GM12873 (cell line): ENCODE measurements around the gene PCDHA13.
A peak's percentile ranks its signal among the peaks of the same experiment; 100 is the strongest.

Experiments
- TF ChIP-seq, protein P1 (sequence below): IDR thresholded peaks from 2 replicates; pipeline ENCODE4 v1.5.1; 2012; ENCODE audit warnings: low read depth, mild to moderate bottlenecking, moderate library complexity, low read length, control low read depth; ENCODE audit not compliant: insufficient read depth; ENCODE audit errors: missing control alignments

Gene PCDHA13

DNA sequence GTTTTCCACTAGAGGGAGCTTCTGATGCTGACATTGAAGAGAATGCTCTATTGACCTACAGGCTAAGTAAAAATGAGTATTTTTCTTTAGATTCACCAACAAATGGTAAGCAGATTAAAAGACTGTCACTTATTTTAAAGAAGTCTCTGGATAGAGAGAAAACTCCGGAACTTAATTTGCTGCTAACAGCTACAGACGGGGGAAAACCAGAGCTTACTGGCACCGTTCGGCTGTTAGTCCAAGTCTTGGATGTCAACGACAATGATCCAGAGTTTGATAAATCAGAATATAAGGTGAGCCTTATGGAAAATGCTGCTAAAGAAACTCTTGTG is 12.4 kb upstream of the PCDHA13 start:
- TF ChIP-seq, protein P1, sequence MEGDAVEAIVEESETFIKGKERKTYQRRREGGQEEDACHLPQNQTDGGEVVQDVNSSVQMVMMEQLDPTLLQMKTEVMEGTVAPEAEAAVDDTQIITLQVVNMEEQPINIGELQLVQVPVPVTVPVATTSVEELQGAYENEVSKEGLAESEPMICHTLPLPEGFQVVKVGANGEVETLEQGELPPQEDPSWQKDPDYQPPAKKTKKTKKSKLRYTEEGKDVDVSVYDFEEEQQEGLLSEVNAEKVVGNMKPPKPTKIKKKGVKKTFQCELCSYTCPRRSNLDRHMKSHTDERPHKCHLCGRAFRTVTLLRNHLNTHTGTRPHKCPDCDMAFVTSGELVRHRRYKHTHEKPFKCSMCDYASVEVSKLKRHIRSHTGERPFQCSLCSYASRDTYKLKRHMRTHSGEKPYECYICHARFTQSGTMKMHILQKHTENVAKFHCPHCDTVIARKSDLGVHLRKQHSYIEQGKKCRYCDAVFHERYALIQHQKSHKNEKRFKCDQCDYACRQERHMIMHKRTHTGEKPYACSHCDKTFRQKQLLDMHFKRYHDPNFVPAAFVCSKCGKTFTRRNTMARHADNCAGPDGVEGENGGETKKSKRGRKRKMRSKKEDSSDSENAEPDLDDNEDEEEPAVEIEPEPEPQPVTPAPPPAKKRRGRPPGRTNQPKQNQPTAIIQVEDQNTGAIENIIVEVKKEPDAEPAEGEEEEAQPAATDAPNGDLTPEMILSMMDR, result peak; percentile 9

DNA sequence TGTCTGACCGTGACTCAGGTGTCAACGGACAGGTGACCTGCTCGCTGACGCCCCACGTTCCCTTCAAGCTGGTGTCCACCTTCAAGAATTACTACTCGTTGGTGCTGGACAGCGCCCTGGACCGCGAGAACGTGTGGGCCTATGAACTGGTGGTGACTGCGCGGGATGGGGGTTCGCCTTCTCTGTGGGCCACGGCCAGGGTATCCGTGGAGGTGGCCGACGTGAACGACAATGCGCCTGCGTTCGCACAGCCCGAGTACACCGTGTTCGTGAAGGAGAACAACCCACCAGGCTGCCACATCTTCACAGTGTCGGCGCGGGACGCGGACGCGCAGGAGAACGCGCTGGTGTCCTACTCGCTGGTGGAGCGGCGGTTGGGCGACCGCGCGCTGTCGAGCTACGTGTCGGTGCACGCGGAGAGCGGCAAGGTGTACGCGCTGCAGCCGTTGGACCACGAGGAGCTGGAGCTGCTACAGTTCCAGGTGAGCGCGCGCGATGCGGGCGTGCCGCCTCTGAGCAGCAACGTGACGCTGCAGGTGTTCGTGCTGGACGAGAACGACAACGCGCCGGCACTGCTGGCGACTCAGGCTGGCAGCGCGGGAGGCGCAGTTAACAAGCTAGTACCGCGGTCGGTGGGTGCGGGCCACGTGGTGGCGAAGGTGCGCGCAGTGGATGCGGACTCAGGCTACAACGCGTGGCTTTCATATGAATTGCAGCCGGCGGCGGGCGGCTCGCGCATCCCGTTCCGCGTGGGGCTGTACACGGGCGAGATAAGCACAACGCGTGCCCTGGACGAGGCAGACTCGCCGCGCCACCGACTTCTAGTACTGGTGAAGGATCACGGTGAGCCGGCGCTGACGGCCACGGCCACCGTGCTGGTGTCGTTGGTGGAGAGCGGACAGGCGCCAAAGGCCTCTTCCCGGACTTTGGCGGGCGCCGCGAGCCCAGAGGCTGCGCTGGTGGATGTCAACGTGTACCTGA is 11.4 kb upstream of the PCDHA13 start:
- TF ChIP-seq, protein P1, result no peak

DNA sequence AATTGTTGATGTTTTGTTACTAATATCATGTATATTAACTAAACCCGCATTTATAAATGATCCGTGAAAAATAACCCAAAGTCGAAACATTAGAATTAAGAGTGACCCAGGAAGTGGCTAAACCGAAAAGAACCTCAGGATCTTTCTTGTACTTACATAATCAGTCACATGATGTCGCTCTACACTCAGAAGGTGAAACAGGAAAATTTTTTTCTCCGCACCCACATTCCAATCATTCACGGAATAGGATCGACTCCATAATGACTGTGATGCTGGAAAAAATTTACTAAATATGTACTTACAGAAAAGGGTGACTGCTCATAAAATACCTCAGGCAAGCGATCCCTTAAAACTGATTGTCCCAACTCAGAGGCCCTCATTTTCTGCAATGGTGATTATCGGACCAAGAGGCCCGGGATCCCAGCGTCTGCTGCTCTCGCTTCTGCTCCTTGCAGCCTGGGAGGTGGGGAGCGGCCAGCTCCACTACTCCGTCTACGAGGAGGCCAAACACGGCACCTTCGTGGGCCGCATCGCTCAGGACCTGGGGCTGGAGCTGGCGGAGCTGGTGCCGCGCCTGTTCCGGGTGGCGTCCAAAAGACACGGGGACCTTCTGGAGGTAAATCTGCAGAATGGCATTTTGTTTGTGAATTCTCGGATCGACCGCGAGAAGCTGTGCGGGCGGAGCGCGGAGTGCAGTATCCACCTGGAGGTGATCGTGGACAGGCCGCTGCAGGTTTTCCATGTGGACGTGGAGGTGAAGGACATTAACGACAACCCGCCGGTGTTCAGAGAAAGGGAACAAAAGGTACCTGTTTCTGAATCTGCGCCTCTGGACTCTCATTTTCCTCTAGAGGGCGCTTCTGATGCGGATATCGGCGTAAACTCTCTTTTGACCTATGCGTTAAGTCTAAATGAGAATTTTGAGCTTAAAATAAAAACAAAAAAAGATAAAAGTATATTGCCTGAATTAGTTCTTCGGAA is 6.5 kb upstream of the PCDHA13 start, which contains the start of gene PCDHA12:
Gene PCDHA12 (plus strand): TSS at position 224 of the 981 bp plus-strand sequence. CDS start 165 bp downstream, at position 389.
- TF ChIP-seq, protein P1, result no peak

DNA sequence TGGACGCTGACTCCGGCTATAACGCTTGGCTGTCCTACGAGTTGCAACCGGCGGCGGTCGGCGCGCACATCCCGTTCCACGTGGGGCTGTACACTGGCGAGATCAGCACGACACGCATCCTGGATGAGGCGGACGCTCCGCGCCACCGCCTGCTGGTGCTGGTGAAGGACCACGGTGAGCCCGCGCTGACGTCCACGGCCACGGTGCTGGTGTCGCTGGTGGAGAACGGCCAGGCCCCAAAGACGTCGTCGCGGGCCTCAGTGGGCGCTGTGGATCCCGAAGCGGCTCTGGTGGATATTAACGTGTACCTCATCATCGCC is 4.7 kb upstream of the PCDHA13 start:
- TF ChIP-seq, protein P1, result no peak

DNA sequence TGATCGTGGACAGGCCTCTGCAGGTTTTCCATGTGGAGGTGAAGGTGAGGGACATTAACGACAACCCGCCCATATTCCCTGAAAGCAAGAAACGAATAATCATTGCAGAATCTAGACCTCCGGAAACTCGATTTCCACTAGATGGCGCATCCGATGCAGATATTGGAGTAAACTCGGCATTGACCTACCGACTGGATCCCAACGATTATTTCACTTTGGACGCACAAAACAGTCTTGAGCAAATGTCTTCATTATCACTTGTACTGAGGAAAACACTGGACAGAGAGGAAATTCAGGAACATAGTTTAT is 621 bp downstream of the PCDHA13 start:
- TF ChIP-seq, protein P1, result no peak

DNA sequence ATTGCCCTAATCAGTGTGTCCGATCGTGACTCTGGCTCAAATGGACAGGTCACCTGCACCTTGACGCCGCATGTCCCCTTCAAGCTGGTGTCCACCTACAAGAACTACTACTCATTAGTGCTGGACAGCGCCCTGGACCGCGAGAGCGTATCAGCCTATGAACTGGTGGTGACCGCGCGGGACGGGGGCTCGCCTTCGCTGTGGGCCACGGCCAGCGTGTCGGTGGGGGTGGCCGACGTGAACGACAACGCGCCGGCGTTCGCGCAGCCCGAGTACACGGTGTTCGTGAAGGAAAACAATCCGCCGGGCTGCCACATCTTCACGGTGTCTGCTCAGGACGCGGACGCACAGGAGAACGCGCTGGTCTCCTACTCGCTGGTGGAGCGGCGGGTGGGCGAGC is 1.4 kb downstream of the PCDHA13 start:
- TF ChIP-seq, protein P1, result no peak

DNA sequence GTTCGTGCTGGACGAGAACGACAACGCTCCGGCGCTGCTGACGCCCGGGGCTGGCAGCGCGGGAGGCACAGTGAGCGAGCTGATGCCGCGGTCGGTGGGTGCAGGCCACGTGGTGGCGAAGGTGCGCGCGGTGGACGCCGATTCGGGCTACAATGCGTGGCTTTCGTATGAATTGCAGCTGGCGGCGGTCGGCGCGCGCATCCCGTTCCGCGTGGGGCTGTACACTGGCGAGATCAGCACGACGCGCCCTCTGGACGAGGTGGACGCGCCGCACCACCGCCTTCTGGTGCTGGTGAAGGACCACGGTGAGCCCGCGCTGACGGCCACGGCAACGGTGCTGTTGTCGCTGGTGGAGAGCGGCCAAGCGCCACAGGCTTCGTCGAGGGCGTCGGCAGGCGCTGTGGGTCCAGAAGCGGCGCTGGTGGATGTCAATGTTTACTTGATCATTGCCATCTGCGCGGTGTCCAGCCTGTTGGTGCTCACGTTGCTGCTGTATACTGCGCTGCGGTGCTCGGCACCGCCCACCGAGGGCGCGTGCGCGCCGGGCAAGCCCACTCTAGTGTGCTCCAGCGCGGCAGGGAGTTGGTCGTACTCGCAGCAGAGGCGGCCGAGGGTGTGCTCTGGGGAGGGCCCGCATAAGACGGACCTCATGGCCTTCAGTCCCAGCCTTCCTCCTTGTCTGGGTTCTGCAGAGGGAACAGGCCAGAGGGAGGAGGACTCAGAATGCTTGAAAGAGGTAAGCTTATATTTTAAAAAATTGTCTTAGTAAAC is 2.2 kb downstream of the PCDHA13 start:
- TF ChIP-seq, protein P1, result no peak
